IMR-90 (cell line): ENCODE results near the gene UBE2O.

Source experiments
- BHLHE40 ChIP-seq: fragments of 150-350 bp; IDR thresholded peaks from 2 replicates; pipeline ENCODE4 v1.6.1; 2016; ENCODE audit warnings: mild to moderate bottlenecking, low read depth, low read length
- CHD1 ChIP-seq: IDR thresholded peaks from 2 replicates; pipeline ENCODE4 v1.6.1; 2012; ENCODE audit warnings: low read depth, low read length, improper control_type of control experiment
- CTCF ChIP-seq: conservative IDR thresholded peaks from 2 replicates; pipeline ENCODE4 v1.5.1; 2012; ENCODE audit warnings: mild to moderate bottlenecking, low read depth, low read length, improper control_type of control experiment
- FOS ChIP-seq: fragments of 150-350 bp; IDR thresholded peaks from 2 replicates; pipeline ENCODE4 v1.6.1; 2016; ENCODE audit warnings: low read depth, low read length
- NFE2L2 ChIP-seq: fragments of 150-350 bp; IDR thresholded peaks from 2 replicates; pipeline ENCODE4 v1.6.1; 2016; ENCODE audit warnings: low read depth, mild to moderate bottlenecking, low read length
- RAD21 ChIP-seq: IDR thresholded peaks from 2 replicates; pipeline ENCODE4 v1.6.1; 2012; ENCODE audit warnings: low read length, improper control_type of control experiment
- SMC3 ChIP-seq: fragments of 150-350 bp; IDR thresholded peaks from 2 replicates; pipeline ENCODE4 v1.6.1; 2016; ENCODE audit warnings: low read depth, mild to moderate bottlenecking, antibody characterized with exemption, low read length, moderate library complexity

- TF ChIP-seq SMC3 (no peak), CTCF (no peak), CHD1 (no peak), RAD21 (no peak), BHLHE40 (no peak), NFE2L2 (no peak), FOS (no peak)
Observed at GRCh38 chr17:76422406-76422805, 30.5 kb downstream of the UBE2O start.
